ENCODE results near the gene LRP4. TPM values are rescaled to one million over a fixed set of nuclear protein-coding genes. Genes with fewer than 3 reads are reported as not detected.

The LRP4 gene
- total RNA-seq, 1 experiment from 2014 or later: 9.6 TPM

DNA sequence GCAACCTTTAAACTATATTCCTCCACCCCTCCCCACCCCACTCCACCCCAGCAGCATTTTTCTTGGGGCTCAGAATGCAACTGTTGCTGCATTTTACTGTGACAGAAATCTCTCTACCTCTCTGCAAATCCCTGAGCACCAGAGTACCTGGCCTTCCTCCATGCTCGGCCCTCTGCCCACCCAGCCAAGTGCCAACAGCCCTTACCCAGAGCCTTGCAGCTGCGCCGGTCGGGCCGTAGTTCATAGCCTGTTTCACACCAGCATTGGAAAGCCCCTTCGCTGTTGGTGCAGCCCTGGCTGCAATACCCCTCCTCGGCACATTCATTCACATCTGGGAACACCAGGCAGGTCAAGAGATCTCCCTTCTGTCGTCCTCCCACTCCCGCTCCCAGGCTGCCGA lies 23.4 kb downstream of the LRP4 start:
- Histone ChIP-seq H3K27me3 (ENCODE audit: insufficient read depth, low read depth) (no peaks in the 10 kb centered on the region), H3K36me3 (ENCODE audit: low read depth) (no peaks in the 10 kb centered on the region), H3K9me3 (ENCODE audit: insufficient read depth, low read depth) (no peaks in the 10 kb centered on the region), H3F3A (ENCODE audit: insufficient read depth, low read depth) (peaks cover 14% of the 10 kb centered on the region), H2AFZ (no peak overlapping the region), H3K9me2 (ENCODE audit: insufficient read depth) (no peaks in the 10 kb centered on the region), H3K27ac (no peak overlapping the region), H3K4me3 (no peak overlapping the region), H3K79me2 (ENCODE audit: low read depth) (no peaks in the 10 kb centered on the region), H3K4me2 (no peak overlapping the region), H4K20me1 (ENCODE audit: insufficient read depth) (no peaks in the 10 kb centered on the region), H3K4me1 (replicated peaks; ENCODE audit: insufficient read depth) (peaks cover 20% of the 10 kb centered on the region)
- POLR2A ChIA-PET (ENCODE audit: unreplicated experiment): no interaction called here
- CTCF ChIA-PET: interaction anchor here (0.6 kb wide), 1 partner anchor 182 kb away, joined by 3 read pairs; no protein-coding TSS in a partner anchor
- no TSS peak for BruUV-seq (replicated peaks)
- TF ChIP-seq EZH2 (IDR thresholded peaks at IDR 0.05; ENCODE audit: low read depth): no peak
- TF ChIP-seq, protein P1, sequence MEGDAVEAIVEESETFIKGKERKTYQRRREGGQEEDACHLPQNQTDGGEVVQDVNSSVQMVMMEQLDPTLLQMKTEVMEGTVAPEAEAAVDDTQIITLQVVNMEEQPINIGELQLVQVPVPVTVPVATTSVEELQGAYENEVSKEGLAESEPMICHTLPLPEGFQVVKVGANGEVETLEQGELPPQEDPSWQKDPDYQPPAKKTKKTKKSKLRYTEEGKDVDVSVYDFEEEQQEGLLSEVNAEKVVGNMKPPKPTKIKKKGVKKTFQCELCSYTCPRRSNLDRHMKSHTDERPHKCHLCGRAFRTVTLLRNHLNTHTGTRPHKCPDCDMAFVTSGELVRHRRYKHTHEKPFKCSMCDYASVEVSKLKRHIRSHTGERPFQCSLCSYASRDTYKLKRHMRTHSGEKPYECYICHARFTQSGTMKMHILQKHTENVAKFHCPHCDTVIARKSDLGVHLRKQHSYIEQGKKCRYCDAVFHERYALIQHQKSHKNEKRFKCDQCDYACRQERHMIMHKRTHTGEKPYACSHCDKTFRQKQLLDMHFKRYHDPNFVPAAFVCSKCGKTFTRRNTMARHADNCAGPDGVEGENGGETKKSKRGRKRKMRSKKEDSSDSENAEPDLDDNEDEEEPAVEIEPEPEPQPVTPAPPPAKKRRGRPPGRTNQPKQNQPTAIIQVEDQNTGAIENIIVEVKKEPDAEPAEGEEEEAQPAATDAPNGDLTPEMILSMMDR (conservative IDR thresholded peaks at IDR 0.05): no peak
- intact Hi-C loops (cut with micrococcal nuclease; ENCODE audit: unreplicated experiment): no loop called here
- no peak for DNase-seq

DNA sequence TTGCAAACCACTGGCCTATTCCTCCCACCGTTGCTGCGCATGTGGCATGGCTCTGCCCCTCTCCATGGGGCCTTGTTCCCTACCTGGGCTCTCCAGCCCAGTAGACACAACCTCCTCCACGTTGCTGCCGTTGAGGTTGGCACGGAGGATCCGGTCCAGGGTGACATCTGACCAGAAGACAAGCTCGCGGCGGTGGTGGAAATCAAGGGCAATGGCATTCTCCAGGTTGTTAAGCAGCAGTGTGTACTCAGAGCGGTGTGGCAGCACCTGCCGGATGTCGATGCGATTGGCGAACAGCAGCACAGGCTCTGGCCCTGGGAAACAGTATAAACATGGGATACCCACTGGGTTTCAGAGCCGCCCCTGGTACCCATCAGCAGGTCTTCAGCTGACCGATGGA lies 23.8 kb downstream of the LRP4 start:
- no peak overlapping the region for H3K27ac ChIP-seq
- H3K4me1 ChIP-seq (replicated peaks; ENCODE audit: insufficient read depth): peaks cover 15% of the 10 kb centered on the region
- no peak overlapping the region for H3K4me2 ChIP-seq
- H3K36me3 ChIP-seq (ENCODE audit: low read depth): no peaks in the 10 kb centered on the region
- CTCF ChIA-PET: interaction anchor here (0.6 kb wide), 1 partner anchor 182 kb away, joined by 3 read pairs; no protein-coding TSS in a partner anchor
- DNase-seq: no peak
- H3K4me3 ChIP-seq: no peak overlapping the region
- no peaks in the 10 kb centered on the region for H3K9me2 ChIP-seq (ENCODE audit: insufficient read depth)
- no peaks in the 10 kb centered on the region for H3K9me3 ChIP-seq (ENCODE audit: insufficient read depth, low read depth)
- H4K20me1 ChIP-seq (ENCODE audit: insufficient read depth): no peaks in the 10 kb centered on the region
- POLR2A ChIA-PET (ENCODE audit: unreplicated experiment): no interaction called here
- no peaks in the 10 kb centered on the region for H3K27me3 ChIP-seq (ENCODE audit: insufficient read depth, low read depth)
- peaks cover 12% of the 10 kb centered on the region for H3F3A ChIP-seq (ENCODE audit: insufficient read depth, low read depth)
- no peaks in the 10 kb centered on the region for H3K79me2 ChIP-seq (ENCODE audit: low read depth)
- H2AFZ ChIP-seq: no peak overlapping the region
- TF ChIP-seq, protein P1 (conservative IDR thresholded peaks at IDR 0.05): no peak
- TF ChIP-seq EZH2 (IDR thresholded peaks at IDR 0.05; ENCODE audit: low read depth): no peak
- no TSS peak for BruUV-seq (replicated peaks)
- intact Hi-C loops (cut with micrococcal nuclease; ENCODE audit: unreplicated experiment): no loop called here

DNA sequence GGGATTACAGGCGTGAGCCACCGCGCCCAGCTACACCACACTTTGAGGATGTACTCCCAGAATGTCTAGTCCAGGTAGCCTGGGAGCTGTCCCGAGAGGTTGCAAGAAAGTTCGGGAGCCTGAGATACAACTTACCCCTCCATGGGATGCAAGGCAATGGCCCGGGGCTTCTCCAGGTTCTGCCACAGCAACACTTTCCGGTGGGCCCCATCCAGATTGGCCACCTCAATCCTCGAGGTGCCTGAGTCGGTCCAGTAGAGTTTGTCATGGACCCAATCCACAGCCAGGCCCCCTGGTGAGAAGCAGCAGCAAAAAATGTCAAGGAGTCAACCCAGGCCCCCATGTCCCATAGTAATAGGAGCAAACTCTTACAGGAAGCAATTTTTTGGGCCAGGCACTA lies 25.5 kb downstream of the LRP4 start:
- H3K4me2 ChIP-seq: no peak overlapping the region
- TF ChIP-seq, protein P1 (conservative IDR thresholded peaks at IDR 0.05): no peak
- TF ChIP-seq EZH2 (IDR thresholded peaks at IDR 0.05; ENCODE audit: low read depth): no peak
- no peak overlapping the region for H2AFZ ChIP-seq
- no peaks in the 10 kb centered on the region for H3K9me3 ChIP-seq (ENCODE audit: insufficient read depth, low read depth)
- intact Hi-C loops (cut with micrococcal nuclease; ENCODE audit: unreplicated experiment): no loop called here
- H3K27ac ChIP-seq: no peak overlapping the region
- H3K27me3 ChIP-seq (ENCODE audit: insufficient read depth, low read depth): no peaks in the 10 kb centered on the region
- no peaks in the 10 kb centered on the region for H3K4me1 ChIP-seq (replicated peaks; ENCODE audit: insufficient read depth)
- ChIA-PET CTCF (interaction anchor here (1.5 kb wide), 1 partner anchor 260 kb away, joined by 6 read pairs; no protein-coding TSS in a partner anchor), POLR2A (ENCODE audit: unreplicated experiment) (no interaction called here)
- no peaks in the 10 kb centered on the region for H3K79me2 ChIP-seq (ENCODE audit: low read depth)
- DNase-seq: no peak
- no peaks in the 10 kb centered on the region for H3K36me3 ChIP-seq (ENCODE audit: low read depth)
- BruUV-seq (replicated peaks): no TSS peak
- H3K9me2 ChIP-seq (ENCODE audit: insufficient read depth): no peaks in the 10 kb centered on the region
- 0 out of 2 replicates have a peak, but pooled peaks cover 6% of the 10 kb centered on the region for H3F3A ChIP-seq (ENCODE audit: insufficient read depth, low read depth)
- no peak overlapping the region for H3K4me3 ChIP-seq
- H4K20me1 ChIP-seq (ENCODE audit: insufficient read depth): no peaks in the 10 kb centered on the region

Data from PC-9 (cell line).